Panc1 (cell line): ENCODE measurements around the gene CPNE6.

Experiments
- POLR2AphosphoS5 ChIP-seq: IDR thresholded peaks from 2 replicates; pipeline ENCODE4 v1.6.1; 2012; ENCODE audit warnings: mild to moderate bottlenecking, low read depth, low read length, moderate library complexity
- TF ChIP-seq, protein P1 (sequence below): fragments of 450-650 bp; IDR thresholded peaks from 2 replicates; pipeline ENCODE4 v1.5.1; 2017; ENCODE audit warnings: mild to moderate bottlenecking
- TF ChIP-seq, protein P2 (sequence below), 2 experiments: IDR thresholded peaks; 2 replicates each; pipeline ENCODE4 v1.6.1; 2011 to 2012; ENCODE audit warnings: low read depth in 2 of 2, control low read depth in 1 of 2, low read length in 1 of 2, mild to moderate bottlenecking in 1 of 2, moderate library complexity in 1 of 2; ENCODE audit not compliant: insufficient read depth in 1 of 2

DNA sequence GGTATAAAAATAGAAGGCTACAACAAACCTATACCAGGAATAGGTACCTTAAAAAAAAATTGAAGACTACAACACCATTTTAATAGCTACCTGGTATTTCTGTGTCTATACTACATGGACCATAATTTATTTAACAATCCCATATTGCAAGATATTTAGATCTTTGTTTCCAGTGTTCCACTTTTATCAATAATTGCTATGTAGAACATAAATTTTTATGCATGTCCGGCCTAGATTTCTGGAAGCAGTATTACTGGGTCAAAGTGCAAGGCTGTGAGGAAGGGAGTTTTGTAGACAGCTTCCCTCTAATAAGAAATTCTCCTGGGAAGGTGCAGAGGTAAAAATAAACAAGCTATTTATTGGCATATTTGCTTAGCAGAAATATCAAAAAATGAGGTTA lies 39.2 kb downstream of the CPNE6 start:
- TF ChIP-seq POLR2AphosphoS5, result no peak
- TF ChIP-seq, protein P1, sequence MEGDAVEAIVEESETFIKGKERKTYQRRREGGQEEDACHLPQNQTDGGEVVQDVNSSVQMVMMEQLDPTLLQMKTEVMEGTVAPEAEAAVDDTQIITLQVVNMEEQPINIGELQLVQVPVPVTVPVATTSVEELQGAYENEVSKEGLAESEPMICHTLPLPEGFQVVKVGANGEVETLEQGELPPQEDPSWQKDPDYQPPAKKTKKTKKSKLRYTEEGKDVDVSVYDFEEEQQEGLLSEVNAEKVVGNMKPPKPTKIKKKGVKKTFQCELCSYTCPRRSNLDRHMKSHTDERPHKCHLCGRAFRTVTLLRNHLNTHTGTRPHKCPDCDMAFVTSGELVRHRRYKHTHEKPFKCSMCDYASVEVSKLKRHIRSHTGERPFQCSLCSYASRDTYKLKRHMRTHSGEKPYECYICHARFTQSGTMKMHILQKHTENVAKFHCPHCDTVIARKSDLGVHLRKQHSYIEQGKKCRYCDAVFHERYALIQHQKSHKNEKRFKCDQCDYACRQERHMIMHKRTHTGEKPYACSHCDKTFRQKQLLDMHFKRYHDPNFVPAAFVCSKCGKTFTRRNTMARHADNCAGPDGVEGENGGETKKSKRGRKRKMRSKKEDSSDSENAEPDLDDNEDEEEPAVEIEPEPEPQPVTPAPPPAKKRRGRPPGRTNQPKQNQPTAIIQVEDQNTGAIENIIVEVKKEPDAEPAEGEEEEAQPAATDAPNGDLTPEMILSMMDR, result no peak
- TF ChIP-seq, protein P2, sequence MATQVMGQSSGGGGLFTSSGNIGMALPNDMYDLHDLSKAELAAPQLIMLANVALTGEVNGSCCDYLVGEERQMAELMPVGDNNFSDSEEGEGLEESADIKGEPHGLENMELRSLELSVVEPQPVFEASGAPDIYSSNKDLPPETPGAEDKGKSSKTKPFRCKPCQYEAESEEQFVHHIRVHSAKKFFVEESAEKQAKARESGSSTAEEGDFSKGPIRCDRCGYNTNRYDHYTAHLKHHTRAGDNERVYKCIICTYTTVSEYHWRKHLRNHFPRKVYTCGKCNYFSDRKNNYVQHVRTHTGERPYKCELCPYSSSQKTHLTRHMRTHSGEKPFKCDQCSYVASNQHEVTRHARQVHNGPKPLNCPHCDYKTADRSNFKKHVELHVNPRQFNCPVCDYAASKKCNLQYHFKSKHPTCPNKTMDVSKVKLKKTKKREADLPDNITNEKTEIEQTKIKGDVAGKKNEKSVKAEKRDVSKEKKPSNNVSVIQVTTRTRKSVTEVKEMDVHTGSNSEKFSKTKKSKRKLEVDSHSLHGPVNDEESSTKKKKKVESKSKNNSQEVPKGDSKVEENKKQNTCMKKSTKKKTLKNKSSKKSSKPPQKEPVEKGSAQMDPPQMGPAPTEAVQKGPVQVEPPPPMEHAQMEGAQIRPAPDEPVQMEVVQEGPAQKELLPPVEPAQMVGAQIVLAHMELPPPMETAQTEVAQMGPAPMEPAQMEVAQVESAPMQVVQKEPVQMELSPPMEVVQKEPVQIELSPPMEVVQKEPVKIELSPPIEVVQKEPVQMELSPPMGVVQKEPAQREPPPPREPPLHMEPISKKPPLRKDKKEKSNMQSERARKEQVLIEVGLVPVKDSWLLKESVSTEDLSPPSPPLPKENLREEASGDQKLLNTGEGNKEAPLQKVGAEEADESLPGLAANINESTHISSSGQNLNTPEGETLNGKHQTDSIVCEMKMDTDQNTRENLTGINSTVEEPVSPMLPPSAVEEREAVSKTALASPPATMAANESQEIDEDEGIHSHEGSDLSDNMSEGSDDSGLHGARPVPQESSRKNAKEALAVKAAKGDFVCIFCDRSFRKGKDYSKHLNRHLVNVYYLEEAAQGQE (IDR thresholded peaks at IDR 0.05; ENCODE audit: insufficient read depth in 1 of 2, low read depth in 2 of 2, low read length in 1 of 2), result no peak
